GM13976 (cell line): ENCODE data around the gene SSH2.

Experiments
- DNase-seq: peaks from one replicate; pipeline ENCODE4 v3.0.0; 2012; ENCODE audit warnings: low spot score
- in situ Hi-C: fragments of 300-500 bp; cut with MboI; formaldehyde crosslinking; loops from one replicate; pipeline ENCODE4 v1.12.0; 2022; ENCODE audit warnings: low sequenced_read_pairs, mixed read lengths, inconsistent platforms; ENCODE audit not compliant: unreplicated experiment
- TF ChIP-seq, protein P1 (sequence below): IDR thresholded peaks from 2 replicates; pipeline ENCODE4 v1.5.1; 2012; ENCODE audit warnings: borderline replicate concordance, mild to moderate bottlenecking; ENCODE audit not compliant: insufficient read depth; ENCODE audit errors: extremely low read depth, missing control alignments, control extremely low read depth

SSH2 gene

DNA sequence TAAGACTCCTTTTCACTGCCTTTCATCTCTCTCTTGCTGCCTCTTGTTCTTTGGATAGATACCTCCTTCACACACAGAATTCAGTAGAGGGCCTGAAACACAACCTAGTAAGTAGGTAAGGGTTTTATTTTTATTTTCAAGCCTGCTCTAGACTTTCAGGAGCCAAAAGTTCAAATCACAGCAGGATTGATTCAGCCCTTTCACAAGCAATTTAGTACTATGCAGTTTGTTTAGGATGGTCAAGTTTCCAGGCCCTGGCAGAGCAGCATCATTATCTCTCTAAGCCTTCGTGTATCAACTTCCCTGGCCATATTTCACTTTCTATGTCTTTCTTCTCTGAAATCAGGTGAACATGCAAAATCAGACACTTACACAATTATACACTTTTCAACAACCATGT is 158.5 kb downstream of the SSH2 start:
- in situ Hi-C loops = no loop called here
- TF ChIP-seq, protein P1, sequence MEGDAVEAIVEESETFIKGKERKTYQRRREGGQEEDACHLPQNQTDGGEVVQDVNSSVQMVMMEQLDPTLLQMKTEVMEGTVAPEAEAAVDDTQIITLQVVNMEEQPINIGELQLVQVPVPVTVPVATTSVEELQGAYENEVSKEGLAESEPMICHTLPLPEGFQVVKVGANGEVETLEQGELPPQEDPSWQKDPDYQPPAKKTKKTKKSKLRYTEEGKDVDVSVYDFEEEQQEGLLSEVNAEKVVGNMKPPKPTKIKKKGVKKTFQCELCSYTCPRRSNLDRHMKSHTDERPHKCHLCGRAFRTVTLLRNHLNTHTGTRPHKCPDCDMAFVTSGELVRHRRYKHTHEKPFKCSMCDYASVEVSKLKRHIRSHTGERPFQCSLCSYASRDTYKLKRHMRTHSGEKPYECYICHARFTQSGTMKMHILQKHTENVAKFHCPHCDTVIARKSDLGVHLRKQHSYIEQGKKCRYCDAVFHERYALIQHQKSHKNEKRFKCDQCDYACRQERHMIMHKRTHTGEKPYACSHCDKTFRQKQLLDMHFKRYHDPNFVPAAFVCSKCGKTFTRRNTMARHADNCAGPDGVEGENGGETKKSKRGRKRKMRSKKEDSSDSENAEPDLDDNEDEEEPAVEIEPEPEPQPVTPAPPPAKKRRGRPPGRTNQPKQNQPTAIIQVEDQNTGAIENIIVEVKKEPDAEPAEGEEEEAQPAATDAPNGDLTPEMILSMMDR = no peak
- DNase-seq = no peak

DNA sequence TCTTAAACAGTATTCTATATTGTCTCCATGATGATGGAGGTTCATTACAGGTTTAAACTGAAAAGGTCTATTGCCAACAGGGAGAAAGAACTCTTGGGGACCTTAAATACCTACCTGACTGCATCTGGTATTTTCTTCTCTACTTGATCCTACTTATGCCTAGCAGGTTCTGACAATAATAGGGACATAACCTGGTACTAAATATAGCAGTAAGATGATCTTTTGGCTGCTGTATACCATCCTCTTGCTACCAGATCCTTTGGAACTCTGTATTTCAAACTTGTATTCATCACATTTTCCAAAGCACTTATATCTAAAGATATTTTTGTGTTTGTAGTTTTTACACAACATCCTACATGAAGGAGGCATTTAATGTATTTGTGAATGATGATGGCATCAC is 160.8 kb downstream of the SSH2 start:
- no peak for DNase-seq
- in situ Hi-C loops = no loop called here
- TF ChIP-seq, protein P1 = no peak

DNA sequence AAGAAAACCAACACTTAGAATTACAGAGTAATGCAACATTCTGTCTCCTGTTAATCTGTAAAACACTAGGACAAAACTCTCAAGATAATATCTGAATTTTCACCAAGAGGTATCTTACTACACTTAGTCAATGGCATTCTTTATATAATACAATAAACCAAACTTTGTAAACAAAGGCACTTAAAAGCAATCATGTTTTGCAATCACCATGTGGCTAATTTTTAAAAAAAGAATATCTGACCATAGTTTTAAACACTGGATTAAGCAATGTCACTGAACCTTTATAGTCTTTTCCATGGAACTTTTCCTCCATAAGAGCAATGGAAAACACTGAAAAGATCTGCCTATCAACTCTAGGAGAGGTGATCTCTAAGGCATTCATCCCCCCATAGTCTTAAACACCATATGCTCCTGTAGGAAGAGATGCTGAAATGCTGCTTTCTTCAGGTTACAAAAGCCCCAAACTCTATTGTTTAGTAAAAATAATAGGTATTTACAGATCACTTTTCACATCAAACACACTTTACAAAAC is 163.2 kb downstream of the SSH2 start:
- in situ Hi-C loops = no loop called here
- no peak for DNase-seq
- TF ChIP-seq, protein P1 = no peak

DNA sequence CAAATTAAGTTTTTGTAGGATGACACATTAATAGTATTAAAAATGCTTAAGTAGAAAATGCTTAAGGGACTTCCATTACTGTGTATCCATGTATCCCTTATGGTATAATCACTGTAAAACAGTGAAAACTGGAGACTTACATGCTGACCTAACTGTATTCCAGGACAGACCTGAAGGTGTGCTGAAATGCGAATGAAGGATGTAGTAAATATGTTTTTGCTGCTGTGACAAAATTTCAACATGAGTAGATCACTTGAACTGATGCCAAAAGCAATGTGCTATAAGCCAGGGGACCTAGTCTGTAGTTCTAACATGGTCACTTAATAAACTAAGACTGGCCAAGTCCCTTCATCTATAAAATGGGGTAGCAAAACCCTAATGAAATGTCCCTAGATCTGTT is 165.3 kb downstream of the SSH2 start:
- TF ChIP-seq, protein P1 = no peak
- DNase-seq = no peak
- in situ Hi-C loops = no loop called here

DNA sequence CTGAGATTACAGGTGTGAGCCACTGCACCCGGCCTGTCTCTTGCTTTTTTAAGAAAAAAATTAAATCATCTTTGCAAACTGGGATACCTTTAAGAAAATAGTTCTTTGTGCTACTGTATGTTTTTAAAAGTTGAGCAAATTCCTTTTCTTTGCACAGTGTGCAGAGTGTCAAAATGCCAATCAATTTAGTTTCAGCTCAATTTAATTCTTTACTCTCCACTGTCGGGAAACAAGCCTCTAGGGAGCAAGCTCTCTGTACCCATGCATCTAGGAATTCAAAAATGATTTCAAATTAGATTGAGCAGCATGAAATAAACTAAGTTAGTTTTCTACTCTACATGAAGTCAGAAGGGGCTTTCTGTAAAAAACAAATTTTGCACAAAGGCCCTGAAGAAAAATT is 165.8 kb downstream of the SSH2 start:
- TF ChIP-seq, protein P1 = no peak
- no peak for DNase-seq
- in situ Hi-C loops = no loop called here

DNA sequence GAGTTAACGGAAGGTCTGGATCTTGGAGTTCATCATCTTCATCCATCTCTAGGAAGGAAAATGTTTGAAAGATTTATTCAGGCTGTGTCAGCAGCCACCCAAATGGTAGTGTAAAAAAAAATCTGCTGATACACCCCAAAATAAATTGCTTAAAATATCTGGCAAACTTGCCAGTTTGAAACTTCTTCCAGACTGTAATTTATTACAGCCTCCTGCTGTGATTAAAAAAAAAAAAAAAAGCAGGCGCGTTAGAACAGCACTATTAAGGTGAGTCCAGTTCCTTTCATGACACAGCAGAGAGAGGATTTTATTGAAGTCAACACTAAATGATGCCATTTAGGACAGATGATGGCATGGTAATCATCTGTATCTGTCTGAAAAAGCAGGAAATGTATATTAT is 166.8 kb downstream of the SSH2 start:
- TF ChIP-seq, protein P1 = no peak
- in situ Hi-C loops = no loop called here
- DNase-seq = no peak
